ENCODE measurements around the gene PARD6G. TPM values are rescaled to one million over a fixed set of nuclear protein-coding genes. Genes with fewer than 3 reads are reported as not detected.

Gene PARD6G
- total and polyA plus RNA-seq, 2 of the 13 experiments (the other 11 are each of a cell fraction or from before 2014, with no cell fraction given), result 3.6 to 7.4 TPM

GRCh38 chr18:80213182-80213581 is 34.1 kb downstream of the PARD6G start:
- H3K9ac ChIP-seq (ENCODE audit: insufficient read depth, low read depth, low read length), result 0 out of 2 replicates have a peak overlapping the region, but pooled peaks have one; percentile 22
- no TSS peak for BruUV-seq (replicated peaks)
- CTCF ChIA-PET (ENCODE audit: low intra/inter-chr PET ratio, low total read pairs), result no interaction called here
- H3K27ac ChIP-seq (ENCODE audit: extremely low read length, insufficient read depth, low read length), result no peak overlapping the region
- H3K4me1 ChIP-seq (ENCODE audit: insufficient read depth, low read length), result peaks cover 40% of the 10 kb centered on the region
- no peaks in the 10 kb centered on the region for H3K9me3 ChIP-seq (ENCODE audit: low read length)
- peak; percentile 85 for ATAC-seq
- H4K20me1 ChIP-seq (ENCODE audit: insufficient read depth, low read length), result no peaks in the 10 kb centered on the region
- POLR2A ChIA-PET, result no interaction called here
- no peak for FAIRE-seq
- no peak overlapping the region for H3K4me3 ChIP-seq (replicated peaks in 1 of 3; ENCODE audit: insufficient read depth in 1 of 3, low read depth in 2 of 3, low read length in 3 of 3)
- in situ Hi-C loops (cut with HindIII; ENCODE audit: extremely low pct_ligation_motif_present, low pct_unique_long_range_greater_than_20kb) (no loop called here), intact Hi-C loops (cut with micrococcal nuclease; ENCODE audit: unreplicated experiment) (no loop called here)
- no peak overlapping the region for H2AFZ ChIP-seq (ENCODE audit: low read length)
- H3K27me3 ChIP-seq (ENCODE audit: control insufficient read depth in 1 of 2, insufficient read depth in 2 of 2, low read length in 2 of 2), result no peaks in the 10 kb centered on the region
- TF ChIP-seq REPIN1 (CRISPR knock-in tag; IDR thresholded peaks at IDR 0.05; ENCODE audit: borderline replicate concordance, low read depth) (no peak), XBP1 (CRISPR knock-in tag; IDR thresholded peaks at IDR 0.05) (no peak), HOXA9 (CRISPR knock-in tag; IDR thresholded peaks at IDR 0.05; ENCODE audit: borderline replicate concordance) (no peak), AGO1 (IDR thresholded peaks at IDR 0.05; ENCODE audit: low read depth, low read length, poor library complexity, severe bottlenecking) (no peak), MAFF (IDR thresholded peaks at IDR 0.05; ENCODE audit: low read depth, low read length) (no peak), GTF2F1 (IDR thresholded peaks at IDR 0.05; ENCODE audit: low read length) (no peak), ESRRA (CRISPR knock-in tag; IDR thresholded peaks at IDR 0.05; ENCODE audit: low read depth) (no peak), ZNF790 (CRISPR knock-in tag; IDR thresholded peaks at IDR 0.05; ENCODE audit: borderline replicate concordance) (no peak), CBFB (CRISPR knock-in tag; IDR thresholded peaks at IDR 0.05) (no peak), BATF2 (CRISPR knock-in tag; IDR thresholded peaks at IDR 0.05) (no peak), ZNF619 (CRISPR knock-in tag; IDR thresholded peaks at IDR 0.05) (no peak), ZNF7 (CRISPR knock-in tag; IDR thresholded peaks at IDR 0.05) (no peak), RARG (CRISPR knock-in tag; IDR thresholded peaks at IDR 0.05; ENCODE audit: low read depth) (no peak), CHD2 (IDR thresholded peaks at IDR 0.05; ENCODE audit: low read depth, low read length) (no peak)
- H3K79me2 ChIP-seq (ENCODE audit: insufficient read depth, low read length), result no peaks in the 10 kb centered on the region
- WGBS (ENCODE audit: low lambda C conversion rate), result 48% methylated on average over 2 of the region's 2 CpGs
- H3K36me3 ChIP-seq (replicated peaks in 1 of 2; ENCODE audit: control insufficient read depth in 1 of 2, insufficient read depth in 2 of 2, low read length in 2 of 2), result no peaks in the 10 kb centered on the region
- peak; percentile 47 for DNase-seq (ENCODE audit: low spot score)
- H3K4me2 ChIP-seq (ENCODE audit: low read depth, low read length), result peak overlapping the region; percentile 25; the same call in 1 of the 2 replicates

All from HepG2 (cell line).